GM10847 (cell line): ENCODE data around the gene GALNT3.

ENCODE experiments used
- POLR2A ChIP-seq: IDR thresholded peaks from 2 replicates; pipeline ENCODE4 v1.6.1; 2011; ENCODE audit not compliant: insufficient read length; ENCODE audit errors: extremely low read depth

The GALNT3 gene

DNA sequence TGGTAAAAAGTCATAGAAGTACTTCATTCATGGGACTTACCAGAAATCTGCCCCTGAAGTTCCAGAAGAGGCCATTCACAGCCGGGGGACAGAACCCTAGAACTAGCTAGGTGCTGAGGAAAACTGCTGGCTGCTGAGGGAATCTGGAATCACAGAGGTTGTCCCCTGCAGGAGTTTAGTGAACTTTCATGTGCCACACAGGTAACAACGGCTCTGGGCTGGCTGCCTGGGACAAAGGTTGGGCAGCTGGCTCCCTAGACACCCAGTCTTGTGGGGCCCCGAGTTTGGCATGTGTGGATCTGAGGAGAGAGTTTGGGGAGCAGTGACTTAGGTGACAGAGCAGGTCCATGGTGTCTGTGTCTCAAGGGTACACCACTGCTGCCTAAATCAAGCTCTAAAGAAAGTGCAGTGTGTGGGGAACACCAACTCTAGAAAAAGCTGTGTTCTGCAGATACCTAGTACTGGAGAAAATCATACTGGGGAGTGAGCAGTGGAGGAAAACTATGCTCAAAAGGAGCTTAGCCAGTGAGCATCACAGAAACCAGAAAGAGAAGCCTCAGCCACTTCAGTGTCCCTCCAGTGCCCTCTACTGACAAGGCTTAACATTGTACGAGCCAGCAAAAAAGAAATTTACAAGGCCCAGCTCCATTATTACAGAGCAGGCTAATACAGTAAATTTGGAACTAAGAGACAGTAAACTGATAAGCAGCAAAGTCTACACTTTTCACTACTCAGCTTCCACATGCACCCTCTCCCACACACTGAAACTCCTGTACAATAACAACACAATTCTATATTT is 15.2 kb downstream of the GALNT3 start:
- TF ChIP-seq POLR2A: no peak

DNA sequence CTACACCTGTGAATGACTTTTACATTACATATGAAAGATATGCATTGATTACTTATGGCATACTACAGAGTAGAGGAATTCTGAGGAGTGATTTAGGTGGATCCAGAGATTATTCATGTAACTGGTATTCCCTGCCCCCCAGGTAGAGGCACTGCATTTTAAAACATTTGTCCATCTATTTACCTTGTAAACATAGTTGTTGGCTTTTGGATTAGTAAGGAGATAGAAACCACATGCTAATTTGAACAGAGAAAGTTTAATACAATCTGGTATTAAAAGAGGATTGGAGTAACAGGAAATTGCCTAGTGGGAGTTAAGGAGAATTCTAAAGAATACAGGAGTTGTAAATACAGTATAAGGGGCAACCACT is 15.9 kb downstream of the GALNT3 start:
- TF ChIP-seq POLR2A: no peak

DNA sequence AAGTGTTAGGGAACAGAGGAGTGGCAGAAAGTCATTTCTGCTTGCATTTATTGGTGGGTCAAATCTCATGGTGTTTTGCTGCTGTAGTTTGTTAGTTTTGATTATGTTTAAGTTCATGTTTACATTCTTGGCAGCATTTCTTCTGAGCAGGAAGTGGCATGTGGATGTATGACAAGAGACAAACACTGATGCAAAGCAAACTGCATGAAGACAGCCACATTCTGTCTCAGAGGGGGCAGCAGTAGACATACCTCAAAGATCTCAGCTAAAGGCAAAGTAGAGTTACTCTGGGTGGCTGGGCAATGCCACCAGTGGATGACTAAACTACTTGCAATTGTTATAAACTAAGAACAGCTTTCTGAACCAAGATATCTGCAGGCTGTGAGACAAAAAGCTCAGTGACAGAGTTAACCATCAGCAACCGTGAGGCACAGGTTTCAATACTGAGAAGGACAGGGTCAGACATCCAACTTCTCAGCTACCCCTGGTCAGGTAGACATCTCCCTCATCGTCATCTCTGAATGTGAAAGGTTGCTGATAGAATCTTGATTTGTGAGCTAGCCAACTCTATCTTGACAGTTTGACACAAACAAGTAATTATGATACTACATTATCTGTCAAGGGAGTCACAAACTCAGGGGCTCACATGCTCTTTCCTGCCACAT is 16.4 kb downstream of the GALNT3 start:
- no peak for TF ChIP-seq POLR2A

DNA sequence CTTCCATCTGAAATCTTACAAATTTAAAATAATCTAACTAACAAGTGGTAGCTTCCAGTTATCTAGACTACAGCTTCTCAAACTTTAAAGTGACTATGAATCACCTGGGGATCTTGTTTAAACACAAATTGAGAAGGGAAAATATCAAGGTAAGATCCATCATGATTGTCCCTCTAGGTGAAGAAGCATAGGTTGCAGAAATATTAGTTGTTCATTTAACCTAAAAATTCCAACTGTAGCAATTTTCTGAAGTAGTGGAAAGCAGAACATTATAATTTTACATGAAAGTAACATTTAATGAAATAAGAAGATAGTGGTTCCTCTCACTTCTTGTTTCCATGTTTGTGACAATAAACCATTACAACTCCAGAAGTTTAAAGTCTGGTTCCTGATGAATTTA is 17.3 kb downstream of the GALNT3 start:
- no peak for TF ChIP-seq POLR2A

DNA sequence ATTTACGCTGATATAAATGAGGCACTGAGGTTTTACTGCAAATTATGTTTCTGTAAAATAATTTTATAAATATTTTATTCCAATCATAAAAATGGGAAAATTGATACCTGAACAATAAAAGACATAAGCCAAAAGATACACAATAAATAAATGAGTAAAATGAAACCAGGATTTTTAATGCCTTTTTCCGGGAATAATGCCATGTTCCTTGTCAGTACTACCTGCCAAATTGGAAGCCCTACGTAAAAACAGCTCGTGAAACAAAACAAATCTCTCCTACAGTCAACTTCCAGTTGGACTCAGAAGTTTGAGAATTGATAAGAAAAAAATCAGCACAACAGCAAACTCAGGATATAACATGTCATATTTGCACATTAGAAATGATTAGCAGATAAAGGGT is 18.0 kb downstream of the GALNT3 start:
- no peak for TF ChIP-seq POLR2A

DNA sequence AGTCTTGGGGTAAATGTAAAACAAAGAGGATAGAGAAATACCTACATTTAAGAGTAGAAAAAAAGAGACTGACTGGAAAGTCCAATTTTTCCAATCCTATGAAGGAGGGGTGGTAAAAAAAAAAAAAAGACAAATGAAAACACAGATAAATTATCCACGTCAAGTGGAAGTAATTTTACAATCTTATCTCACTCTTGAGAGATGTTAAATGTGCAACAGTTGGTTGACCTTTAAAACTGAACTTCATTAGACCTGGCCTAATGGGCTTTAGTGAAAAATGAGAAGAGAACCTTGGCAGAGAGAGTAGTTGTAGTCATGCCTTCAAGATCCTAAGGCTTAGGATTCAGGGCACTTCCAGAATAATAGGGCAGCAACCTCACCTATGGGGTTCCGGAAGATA is 20.4 kb downstream of the GALNT3 start:
- TF ChIP-seq POLR2A: no peak

DNA sequence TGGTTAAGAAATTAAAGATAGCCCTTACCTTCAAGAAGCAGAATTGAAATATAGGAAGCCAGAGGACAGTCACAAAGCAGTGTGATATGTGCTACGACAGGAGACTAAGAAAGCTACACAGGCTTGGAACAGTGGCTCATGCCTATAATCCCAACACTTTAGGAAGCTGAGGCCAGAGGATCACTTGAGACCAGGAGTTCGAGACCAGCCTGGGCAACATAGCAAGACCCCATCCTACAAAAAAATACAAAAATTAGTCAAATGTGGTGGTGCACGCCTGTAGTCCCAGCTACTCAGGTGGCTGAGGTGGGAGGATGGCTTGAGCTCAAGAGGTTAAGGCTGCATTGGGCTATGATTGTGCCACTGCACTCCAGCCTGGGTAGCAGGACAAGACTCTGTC is 21.9 kb downstream of the GALNT3 start:
- no peak for TF ChIP-seq POLR2A

DNA sequence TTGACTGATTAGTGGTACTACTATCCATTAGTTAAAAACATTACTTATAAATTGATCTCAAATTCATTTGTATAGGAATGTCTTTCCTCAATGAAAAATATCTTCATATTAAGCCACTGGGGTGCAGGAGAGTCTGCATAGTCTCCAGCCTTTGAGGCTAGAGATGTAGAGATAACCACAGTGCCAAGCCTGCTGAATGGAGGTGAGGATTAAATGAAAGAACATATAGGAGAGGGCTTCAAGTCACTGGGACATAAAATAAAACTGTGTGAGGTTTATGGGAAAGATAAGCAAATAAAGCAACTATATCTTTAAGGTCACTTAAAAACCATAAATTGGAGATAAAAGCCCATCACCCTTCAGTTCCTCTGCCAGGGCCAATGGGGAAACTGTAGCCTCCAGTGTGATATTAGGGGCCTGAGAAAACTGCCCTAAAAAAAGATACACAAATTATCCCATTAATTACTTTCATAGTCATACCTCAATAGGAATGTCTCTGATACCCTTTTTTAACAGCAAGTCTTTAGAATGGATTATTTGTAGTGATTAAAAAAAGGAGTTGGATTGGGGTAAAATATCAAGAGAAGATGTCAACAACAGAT is 27.6 kb downstream of the GALNT3 start:
- TF ChIP-seq POLR2A: no peak

DNA sequence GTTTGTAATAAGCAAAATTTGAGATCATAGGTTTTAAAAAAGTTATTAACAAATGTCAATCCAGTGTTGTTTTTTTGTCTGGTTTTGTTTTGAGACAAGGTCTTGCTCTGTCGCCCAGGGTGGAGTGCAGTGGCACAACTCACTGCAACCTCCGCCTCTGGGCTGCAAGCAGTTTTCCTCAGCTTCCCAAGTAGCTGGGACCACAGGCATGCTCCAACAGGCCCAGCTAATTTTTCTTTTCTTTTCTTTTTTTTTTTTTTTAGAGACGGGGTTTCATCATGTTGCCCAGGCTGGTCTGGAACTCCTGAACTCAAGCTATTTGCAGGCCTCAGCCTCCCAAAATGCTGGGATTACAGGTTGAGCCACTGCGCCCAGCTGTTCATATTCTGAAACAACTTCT is 31.3 kb downstream of the GALNT3 start:
- TF ChIP-seq POLR2A: no peak

DNA sequence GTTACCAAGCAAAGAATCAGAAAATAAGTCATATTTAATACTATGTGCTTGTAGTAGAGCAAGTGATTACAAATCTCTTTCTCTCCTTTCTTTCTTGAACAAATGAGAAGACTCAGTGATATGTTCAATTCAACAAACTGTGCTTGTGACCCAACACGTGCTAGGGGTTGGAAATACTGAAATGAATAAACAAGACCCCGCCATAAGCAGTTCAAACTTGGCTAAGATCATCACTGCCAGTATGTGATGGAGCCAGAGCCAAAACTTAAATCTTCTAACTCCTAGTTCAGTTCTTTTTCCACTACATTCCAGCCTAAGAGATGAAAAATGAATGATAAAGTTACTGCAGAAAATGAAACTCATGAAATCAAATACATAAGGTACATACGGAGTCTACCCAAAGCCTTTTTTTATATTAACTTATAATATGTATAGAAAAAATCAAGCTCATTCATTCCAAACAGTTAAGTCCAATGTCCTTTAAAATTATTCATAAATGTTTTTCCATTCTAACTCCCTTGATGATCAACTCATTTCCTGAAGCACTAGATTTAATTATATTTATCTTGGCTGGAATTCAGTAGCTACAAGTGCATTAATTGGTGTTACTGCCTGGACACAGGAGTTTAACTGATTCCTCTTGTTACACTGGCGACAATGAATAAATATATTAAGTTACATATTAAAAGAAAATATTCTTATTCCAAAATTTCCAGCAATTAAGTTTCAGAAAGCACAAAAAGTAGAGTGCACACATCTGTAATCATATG is 36.0 kb downstream of the GALNT3 start:
- TF ChIP-seq POLR2A: no peak

DNA sequence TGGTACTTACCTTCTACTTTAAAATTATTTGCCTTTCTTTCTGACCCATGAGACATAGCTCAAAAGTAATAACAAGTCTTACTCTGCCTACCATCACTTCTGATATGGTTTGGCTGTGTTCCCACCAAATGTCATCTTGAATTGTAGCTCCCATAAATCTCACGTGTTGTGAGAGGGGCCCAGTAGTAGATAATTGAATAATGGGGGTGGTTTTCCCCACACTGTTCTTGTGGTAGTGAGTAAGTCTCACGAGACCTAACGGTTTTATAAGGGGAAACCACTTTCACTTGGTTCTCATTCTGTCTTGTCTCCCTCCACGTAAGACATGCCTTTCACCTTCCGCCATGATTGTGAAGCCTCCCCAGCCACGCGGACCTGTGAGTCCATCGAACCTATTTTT is 47.5 kb downstream of the GALNT3 start:
- no peak for TF ChIP-seq POLR2A

DNA sequence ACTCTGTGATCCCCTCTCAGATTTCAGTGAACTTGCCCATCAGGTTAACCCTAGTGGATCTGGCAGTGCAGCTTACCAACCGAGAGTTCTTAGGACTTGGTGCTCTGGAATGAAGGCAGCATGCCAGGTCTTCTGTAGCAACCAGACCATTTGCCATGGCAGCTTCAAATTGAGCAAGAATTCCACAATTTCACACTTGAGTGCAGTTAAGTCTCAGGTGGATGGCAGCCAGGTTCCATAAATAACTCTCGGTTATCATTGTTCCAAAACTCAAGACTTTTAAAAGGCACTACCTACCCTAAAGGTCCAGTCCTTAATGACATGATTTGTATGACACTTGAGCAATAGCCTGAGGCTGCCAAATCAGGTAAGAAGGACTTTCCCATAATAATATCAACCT is 48.1 kb downstream of the GALNT3 start:
- TF ChIP-seq POLR2A: no peak

DNA sequence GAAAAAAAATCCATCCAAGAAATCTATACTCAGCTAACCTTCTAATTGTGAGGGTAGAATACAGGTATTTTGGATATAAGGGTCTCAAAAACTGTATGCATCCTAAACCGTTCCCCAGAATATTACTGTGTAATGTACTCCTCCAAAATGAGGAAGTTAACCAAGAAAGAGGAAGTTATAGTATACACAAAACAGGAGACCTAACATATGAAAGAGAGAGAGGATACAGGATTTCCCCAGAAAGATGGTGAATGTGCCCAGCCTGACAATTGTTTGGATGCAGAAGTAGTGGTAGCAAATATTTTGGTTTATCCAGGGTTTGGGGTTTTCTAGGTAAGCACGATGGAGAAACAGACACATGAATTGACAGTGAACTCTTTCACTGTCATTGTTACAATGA is 50.6 kb downstream of the GALNT3 start:
- TF ChIP-seq POLR2A: no peak

DNA sequence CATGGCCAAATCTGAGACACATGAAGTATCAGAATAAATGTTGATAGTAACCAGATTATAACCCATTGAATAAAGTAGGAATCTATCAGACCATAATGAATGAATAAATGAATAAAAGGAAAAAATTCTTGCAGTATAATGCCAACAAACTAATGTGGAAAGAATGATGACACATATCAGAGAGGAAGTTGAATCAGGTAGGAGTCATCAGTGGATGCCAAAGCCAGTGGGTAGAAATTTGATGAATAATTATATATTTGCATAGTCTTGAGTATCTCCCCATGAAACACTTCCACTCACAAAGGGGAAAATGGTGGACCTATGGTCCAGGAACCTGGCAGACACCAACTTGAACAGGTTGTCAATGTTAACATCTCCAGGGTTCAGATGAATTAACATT is 68.6 kb downstream of the GALNT3 start:
- TF ChIP-seq POLR2A: no peak

DNA sequence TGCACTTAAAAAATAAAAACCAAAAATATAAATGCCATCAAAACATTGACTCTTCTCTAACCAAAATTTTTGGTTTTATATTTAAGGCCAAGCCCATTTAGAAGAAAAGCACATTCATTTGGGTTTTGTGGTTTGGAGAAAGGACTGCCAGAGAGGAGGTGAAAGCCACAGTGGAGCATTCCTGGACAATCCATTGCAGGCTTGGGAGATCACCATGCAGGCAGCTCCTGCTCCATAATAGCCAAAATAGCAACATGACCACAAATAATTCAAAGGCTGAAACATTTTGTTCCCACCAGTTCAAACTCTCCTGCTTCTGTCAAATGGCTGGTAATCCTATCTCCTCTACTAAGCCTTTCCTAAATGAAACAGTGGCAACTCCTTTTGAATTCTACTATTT is 73.5 kb downstream of the GALNT3 start:
- TF ChIP-seq POLR2A: no peak
